Central memory CD8-positive, alpha-beta T cell (primary cell): ENCODE data around the gene CCDC24.
A peak's percentile ranks its signal among the peaks of the same experiment; 100 is the strongest.

Experiments
- ATAC-seq: fragments of 150-1000 bp; cut with Tn5 transposase; replicated peaks from 2 replicates; pipeline ENCODE4 v1.10.0; 2022; ENCODE audit warnings: mild to moderate bottlenecking, moderate FRiP score, moderate number of reproducible peaks; ENCODE audit not compliant: poor library complexity, severe bottlenecking; ENCODE audit errors: extremely low read depth
- DNase-seq, 2 donors: peaks; one replicate each; pipeline ENCODE4 v3.0.0; 2021; ENCODE audit warnings: low spot score in 2 of 2
- H3K27ac Mint-ChIP-seq: one replicate; pipeline ENCODE4 v1.8.0; 2022; ENCODE audit warnings: low read depth, mild to moderate bottlenecking, moderate library complexity, mixed read lengths
- H3K27me3 Mint-ChIP-seq: one replicate; pipeline ENCODE4 v1.8.0; 2022; ENCODE audit warnings: mixed read lengths
- H3K36me3 Mint-ChIP-seq: one replicate; pipeline ENCODE4 v1.8.0; 2022; ENCODE audit warnings: mild to moderate bottlenecking, moderate library complexity, mixed read lengths; ENCODE audit not compliant: insufficient read depth
- H3K4me1 Mint-ChIP-seq: one replicate; pipeline ENCODE4 v1.8.0; 2022; ENCODE audit warnings: mixed read lengths
- H3K4me3 Mint-ChIP-seq: one replicate; pipeline ENCODE4 v1.8.0; 2022; ENCODE audit warnings: mild to moderate bottlenecking, moderate library complexity, mixed read lengths
- H3K9me3 Mint-ChIP-seq: one replicate; pipeline ENCODE4 v1.8.0; 2022; ENCODE audit warnings: mixed read lengths

The CCDC24 gene

GRCh38 chr1:43978551-43979260 lies 12.7 kb upstream of the CCDC24 start, which contains the start of gene B4GALT2:
TSS of gene B4GALT2 (plus strand) at chr1:43979210. CDS start at chr1:43981161, 1,951 bp downstream.
- Mint-ChIP-seq H3K36me3 (peaks cover 10% of the 10 kb centered on the region), H3K9me3 (no peaks in the 10 kb centered on the region), H3K4me1 (peaks cover 34% of the 10 kb centered on the region), H3K27me3 (no peaks in the 10 kb centered on the region), H3K4me3 (peak within 1 kb of the TSS; percentile 89), H3K27ac (peak within 1 kb of the TSS; percentile 12)
- no peak for ATAC-seq
- no peak for DNase-seq

GRCh38 chr1:43979261-43979527 lies 12.2 kb upstream of the CCDC24 start:
- H3K27me3 Mint-ChIP-seq, result no peaks in the 10 kb centered on the region
- peaks cover 29% of the 10 kb centered on the region for H3K4me1 Mint-ChIP-seq
- no peak overlapping the region for H3K27ac Mint-ChIP-seq
- H3K9me3 Mint-ChIP-seq, result no peaks in the 10 kb centered on the region
- peak overlapping the region; percentile 81 for H3K4me3 Mint-ChIP-seq
- H3K36me3 Mint-ChIP-seq, result peaks cover 10% of the 10 kb centered on the region
- ATAC-seq (no peak), DNase-seq (no peak)

GRCh38 chr1:43979528-43980254 lies 11.7 kb upstream of the CCDC24 start:
- peak overlapping the region; percentile 81 for H3K4me3 Mint-ChIP-seq
- H3K9me3 Mint-ChIP-seq, result no peaks in the 10 kb centered on the region
- no peaks in the 10 kb centered on the region for H3K27me3 Mint-ChIP-seq
- H3K36me3 Mint-ChIP-seq, result peaks cover 8% of the 10 kb centered on the region
- peaks cover 27% of the 10 kb centered on the region for H3K4me1 Mint-ChIP-seq
- H3K27ac Mint-ChIP-seq, result peak overlapping the region; percentile 12
- no peak for DNase-seq
- ATAC-seq, result no peak

- Mint-ChIP-seq H3K9me3 (no peaks in the 10 kb centered on the region), H3K36me3 (peaks cover 8% of the 10 kb centered on the region), H3K27me3 (no peaks in the 10 kb centered on the region), H3K27ac (peak overlapping the region; percentile 12), H3K4me3 (peak overlapping the region; percentile 81), H3K4me1 (peaks cover 27% of the 10 kb centered on the region)
- DNase-seq, result no peak
- no peak for ATAC-seq
Measured at GRCh38 chr1:43980255-43981134, 10.9 kb upstream of the CCDC24 start.

- H3K4me3 Mint-ChIP-seq, result no peak overlapping the region
- no peaks in the 10 kb centered on the region for H3K27me3 Mint-ChIP-seq
- DNase-seq (no peak), ATAC-seq (no peak)
- H3K27ac Mint-ChIP-seq, result no peak overlapping the region
- H3K9me3 Mint-ChIP-seq, result no peaks in the 10 kb centered on the region
- H3K36me3 Mint-ChIP-seq, result peaks cover 8% of the 10 kb centered on the region
- peaks cover 27% of the 10 kb centered on the region for H3K4me1 Mint-ChIP-seq
Measured at GRCh38 chr1:43981135-43981491, 10.3 kb upstream of the CCDC24 start.

GRCh38 chr1:43981636-43982035 lies 9.8 kb upstream of the CCDC24 start:
- Mint-ChIP-seq H3K4me1 (peaks cover 22% of the 10 kb centered on the region), H3K27me3 (no peaks in the 10 kb centered on the region), H3K4me3 (no peak overlapping the region), H3K36me3 (peaks cover 8% of the 10 kb centered on the region), H3K27ac (no peak overlapping the region), H3K9me3 (no peaks in the 10 kb centered on the region)
- DNase-seq (no peak), ATAC-seq (no peak)

- H3K4me1 Mint-ChIP-seq, result peaks cover 16% of the 10 kb centered on the region
- H3K36me3 Mint-ChIP-seq, result peaks cover 4% of the 10 kb centered on the region
- no peak overlapping the region for H3K27ac Mint-ChIP-seq
- no peak overlapping the region for H3K4me3 Mint-ChIP-seq
- ATAC-seq (no peak), DNase-seq (no peak)
- H3K9me3 Mint-ChIP-seq, result no peaks in the 10 kb centered on the region
- no peaks in the 10 kb centered on the region for H3K27me3 Mint-ChIP-seq
Measured at GRCh38 chr1:43982241-43982640, 9.2 kb upstream of the CCDC24 start.

GRCh38 chr1:43982808-43983207 lies 8.6 kb upstream of the CCDC24 start:
- peaks cover 3% of the 10 kb centered on the region for H3K36me3 Mint-ChIP-seq
- H3K4me1 Mint-ChIP-seq, result peaks cover 10% of the 10 kb centered on the region
- no peak overlapping the region for H3K4me3 Mint-ChIP-seq
- no peaks in the 10 kb centered on the region for H3K9me3 Mint-ChIP-seq
- H3K27ac Mint-ChIP-seq, result no peak overlapping the region
- H3K27me3 Mint-ChIP-seq, result no peaks in the 10 kb centered on the region
- DNase-seq (no peak), ATAC-seq (no peak)

- no peak for ATAC-seq
- no peak overlapping the region for H3K27ac Mint-ChIP-seq
- no peaks in the 10 kb centered on the region for H3K27me3 Mint-ChIP-seq
- no peak for DNase-seq
- peaks cover under 1% of the 10 kb centered on the region for H3K36me3 Mint-ChIP-seq
- H3K4me3 Mint-ChIP-seq, result no peak overlapping the region
- H3K4me1 Mint-ChIP-seq, result peaks cover 7% of the 10 kb centered on the region
- H3K9me3 Mint-ChIP-seq, result no peaks in the 10 kb centered on the region
Measured at GRCh38 chr1:43983253-43983899, 8.0 kb upstream of the CCDC24 start.

- Mint-ChIP-seq H3K27me3 (no peaks in the 10 kb centered on the region), H3K36me3 (no peaks in the 10 kb centered on the region), H3K4me1 (peaks cover 7% of the 10 kb centered on the region), H3K9me3 (no peaks in the 10 kb centered on the region), H3K27ac (no peak overlapping the region), H3K4me3 (no peak overlapping the region)
- DNase-seq (no peak), ATAC-seq (no peak)
Measured at GRCh38 chr1:43984855-43985254, 6.5 kb upstream of the CCDC24 start.

- H3K9me3 Mint-ChIP-seq, result no peaks in the 10 kb centered on the region
- H3K36me3 Mint-ChIP-seq, result no peaks in the 10 kb centered on the region
- peaks cover 2% of the 10 kb centered on the region for H3K4me1 Mint-ChIP-seq
- no peak for DNase-seq
- no peak overlapping the region for H3K4me3 Mint-ChIP-seq
- no peaks in the 10 kb centered on the region for H3K27me3 Mint-ChIP-seq
- no peak overlapping the region for H3K27ac Mint-ChIP-seq
- ATAC-seq, result no peak
Measured at GRCh38 chr1:43985984-43986595, 5.3 kb upstream of the CCDC24 start.

- H3K36me3 Mint-ChIP-seq, result peaks cover 2% of the 10 kb centered on the region
- ATAC-seq, result no peak
- H3K4me1 Mint-ChIP-seq, result peaks cover 9% of the 10 kb centered on the region
Measured at GRCh38 chr1:43986712-43987111, 4.7 kb upstream of the CCDC24 start.

More at GRCh38 chr1:43986712-43987111, 4.7 kb upstream of the CCDC24 start:
- no peak for DNase-seq
- Mint-ChIP-seq H3K4me3 (no peak overlapping the region), H3K27me3 (no peaks in the 10 kb centered on the region), H3K27ac (no peak overlapping the region), H3K9me3 (no peaks in the 10 kb centered on the region)
